Thymus (tissue), 14 donors: Measurements from ENCODE around the gene PTGFR. TPM values are rescaled to one million over a fixed set of nuclear protein-coding genes. Genes with fewer than 3 reads are reported as not detected.

Experiments
- DNase-seq, 9 donors: peaks; one replicate each; pipeline ENCODE4 v3.0.0-alpha.2; 2013; ENCODE audit warnings: low spot score in 9 of 9, low read depth in 6 of 9, missing footprints in 1 of 9
- H3K27ac ChIP-seq, 2 donors: one replicate each; pipeline ENCODE4 v1.5.1; 2013; ENCODE audit warnings: control low read depth in 1 of 2, low read depth in 1 of 2, low read length in 1 of 2, mild to moderate bottlenecking in 1 of 2, moderate library complexity in 1 of 2
- H3K27me3 ChIP-seq, 2 donors: one replicate each; pipeline ENCODE4 v1.5.1; 2013; ENCODE audit warnings: low read length in 1 of 2; ENCODE audit not compliant: control insufficient read depth in 2 of 2, insufficient read depth in 1 of 2
- H3K36me3 ChIP-seq, 2 donors: one replicate each; pipeline ENCODE4 v1.5.1; 2013; ENCODE audit warnings: low read length in 1 of 2, mild to moderate bottlenecking in 1 of 2, moderate library complexity in 1 of 2; ENCODE audit not compliant: control insufficient read depth in 2 of 2, insufficient read depth in 2 of 2
- H3K4me1 ChIP-seq, 2 donors: one replicate each; pipeline ENCODE4 v1.5.1; 2013; ENCODE audit warnings: low read length in 2 of 2; ENCODE audit not compliant: control insufficient read depth in 2 of 2, insufficient read depth in 2 of 2
- H3K4me3 ChIP-seq, 2 donors: one replicate each; pipeline ENCODE4 v1.5.1; 2013; ENCODE audit warnings: low read length in 2 of 2, control low read depth in 1 of 2, mild to moderate bottlenecking in 1 of 2
- H3K9me3 ChIP-seq, 2 donors: one replicate each; pipeline ENCODE4 v1.5.1; 2013; ENCODE audit warnings: low read length in 1 of 2, mild to moderate bottlenecking in 1 of 2; ENCODE audit not compliant: control insufficient read depth in 2 of 2, insufficient read depth in 1 of 2
- WGBS: extraction: QIAGEN DNeasy Blood & Tissue Kit; methylation state at CpG from one replicate; pipeline ENCODE4 v1.1.7; 2013; 5-methylcytosine and 5-hydroxymethylcytosine counted together
- long read RNA-seq, 10 donors: transcript quantifications; one replicate each; lab custom pipeline, GENCODE V29; 2026
- polyA plus RNA-seq: library from polyadenylated mRNA; stranded (reverse); fragments of 200-250 nt; gene quantifications from one replicate; pipeline ENCODE4 v1.2.3, GENCODE V29; 2013
- total RNA-seq: library from RNA; stranded (reverse); fragments of 120-200 nt; gene quantifications from one replicate; pipeline ENCODE4 v1.2.4, GENCODE V29; 2013
- donor health status: healthy.

The PTGFR gene, protein sequence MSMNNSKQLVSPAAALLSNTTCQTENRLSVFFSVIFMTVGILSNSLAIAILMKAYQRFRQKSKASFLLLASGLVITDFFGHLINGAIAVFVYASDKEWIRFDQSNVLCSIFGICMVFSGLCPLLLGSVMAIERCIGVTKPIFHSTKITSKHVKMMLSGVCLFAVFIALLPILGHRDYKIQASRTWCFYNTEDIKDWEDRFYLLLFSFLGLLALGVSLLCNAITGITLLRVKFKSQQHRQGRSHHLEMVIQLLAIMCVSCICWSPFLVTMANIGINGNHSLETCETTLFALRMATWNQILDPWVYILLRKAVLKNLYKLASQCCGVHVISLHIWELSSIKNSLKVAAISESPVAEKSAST
- total RNA-seq: 0.14 TPM
- 0.11 TPM for polyA plus RNA-seq
- long read RNA-seq, donor 1: 0 reads
- long read RNA-seq, donor 2: 0 reads
- long read RNA-seq, donor 3: 0 reads
- long read RNA-seq, donor 4: 0 reads
- long read RNA-seq, donor 5: 0 reads
- long read RNA-seq, donor 6: 0 reads
- long read RNA-seq, donor 7: 0 reads
- long read RNA-seq, donor 8: 0 reads
- long read RNA-seq, donor 9: 0 reads
- long read RNA-seq, donor 10: 0 reads

DNA sequence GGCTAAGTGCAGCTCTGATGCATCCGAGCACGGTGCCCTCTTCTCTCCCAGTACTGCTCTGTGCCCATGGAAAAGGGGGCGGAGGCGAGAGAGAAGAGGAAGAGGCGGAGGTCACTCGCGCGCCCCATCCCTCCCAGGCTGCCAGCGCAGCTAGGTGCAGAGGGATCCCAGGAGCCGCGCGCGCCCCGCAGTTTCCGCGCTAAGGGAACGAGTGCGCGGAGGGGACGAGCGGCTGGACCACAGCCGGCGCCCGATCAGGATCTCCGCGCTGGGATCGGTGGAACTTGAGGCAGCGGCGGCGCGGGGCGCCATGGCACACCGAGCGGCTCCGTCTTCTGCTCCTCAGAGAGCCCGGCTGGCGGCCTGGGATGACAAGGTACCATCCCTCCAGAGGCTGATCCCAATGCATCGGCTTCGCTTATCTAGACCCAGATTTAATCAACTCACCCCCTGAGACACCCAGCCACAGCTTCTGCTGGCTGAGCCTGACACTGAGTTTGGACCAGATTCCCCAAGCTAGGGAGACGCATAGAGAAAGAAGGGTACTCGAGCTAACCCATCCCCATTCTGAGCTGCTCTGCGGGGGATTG lies at the start of gene PTGFR:
Gene PTGFR (plus strand): TSS at position 114 of the 590 bp plus-strand sequence. CDS start 1,770 bp downstream, outside the sequence.
- Histone ChIP-seq H3K36me3 (no peaks in the 10 kb centered on the region), H3K4me3 (no peak within 1 kb of the TSS), H3K27me3 (peaks cover 12 to 25% of the 10 kb centered on the region in 2 donors), H3K9me3 (no peaks in the 10 kb centered on the region), H3K27ac (no peak within 1 kb of the TSS), H3K4me1 (no peaks in the 10 kb centered on the region)
- DNase-seq: no peak
- WGBS: 6% methylated on average over 42 of the region's 42 CpGs

DNA sequence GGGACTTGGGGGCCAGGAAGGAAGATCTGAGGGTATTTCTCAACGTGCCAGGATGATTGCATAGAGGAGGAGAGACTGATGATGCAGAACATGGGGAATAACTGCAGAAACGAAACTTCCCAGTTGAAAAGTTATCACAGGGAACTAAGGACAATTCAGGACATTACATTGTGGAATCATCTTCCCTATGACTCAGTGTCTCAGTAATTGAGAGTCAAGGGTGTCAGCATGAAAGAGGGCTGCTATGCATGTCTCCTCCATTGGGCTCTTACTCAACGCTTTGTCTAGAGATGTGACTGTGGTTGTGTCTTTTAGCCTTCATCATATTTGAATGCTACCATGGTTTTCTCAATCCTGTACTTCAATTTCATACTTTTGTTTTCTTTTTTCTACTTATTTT lies 48.9 kb upstream of the PTGFR start:
- H3K36me3 ChIP-seq: no peaks in the 10 kb centered on the region
- no peaks in the 10 kb centered on the region for H3K4me1 ChIP-seq
- no peaks in the 10 kb centered on the region for H3K9me3 ChIP-seq
- H3K4me3 ChIP-seq: no peak overlapping the region
- no peaks in the 10 kb centered on the region for H3K27me3 ChIP-seq
- WGBS: 68% methylated on average over 3 of the region's 3 CpGs
- no peak overlapping the region for H3K27ac ChIP-seq
- DNase-seq: no peak

DNA sequence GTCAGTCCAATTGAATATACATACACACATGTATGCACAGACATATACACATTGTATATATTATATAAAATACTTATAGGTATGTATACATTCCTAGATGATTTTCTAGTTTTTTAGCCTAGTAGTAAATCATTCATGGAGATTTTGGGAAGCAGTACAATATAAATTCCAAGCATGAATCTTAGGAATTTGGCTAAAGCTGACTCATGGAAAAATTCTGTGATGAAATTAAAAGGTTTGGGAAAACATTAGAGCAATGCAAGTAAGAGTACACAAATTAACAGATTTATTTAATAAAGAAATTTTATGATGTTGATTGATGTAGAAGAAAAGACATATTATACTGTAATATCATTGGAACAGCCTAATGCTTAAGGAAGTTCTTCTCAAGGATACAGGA lies 43.7 kb upstream of the PTGFR start:
- Histone ChIP-seq H3K27ac (no peak overlapping the region), H3K27me3 (no peaks in the 10 kb centered on the region), H3K4me3 (no peak overlapping the region), H3K4me1 (no peaks in the 10 kb centered on the region), H3K9me3 (no peaks in the 10 kb centered on the region), H3K36me3 (no peaks in the 10 kb centered on the region)
- DNase-seq: no peak

DNA sequence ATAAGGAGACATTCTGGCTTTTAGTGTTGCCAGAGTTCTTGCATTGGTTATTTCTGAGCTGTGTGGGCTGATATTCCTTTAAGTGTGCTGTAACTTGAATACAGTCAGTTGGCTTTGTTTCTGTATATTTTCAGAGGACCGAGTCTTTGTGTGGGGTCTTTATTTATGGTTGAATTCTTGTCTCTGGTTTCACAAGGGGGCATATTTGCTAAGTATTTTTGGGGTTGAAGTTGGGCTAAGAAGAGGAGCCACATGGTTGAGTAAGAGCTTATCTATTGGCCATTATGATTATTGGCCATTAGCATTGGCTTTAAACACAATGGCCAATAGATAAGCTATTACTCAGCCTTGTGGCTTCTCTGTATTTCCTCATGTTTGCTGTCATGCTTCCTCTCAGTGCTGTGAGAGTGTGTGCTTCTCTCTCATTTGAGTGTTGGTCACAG lies 26.3 kb upstream of the PTGFR start:
- 91% methylated on average over 1 of the region's 1 CpG for WGBS
- Histone ChIP-seq H3K27me3 (no peaks in the 10 kb centered on the region), H3K9me3 (no peaks in the 10 kb centered on the region), H3K4me3 (no peak overlapping the region), H3K27ac (no peak overlapping the region), H3K4me1 (no peaks in the 10 kb centered on the region), H3K36me3 (no peaks in the 10 kb centered on the region)
- DNase-seq: no peak

DNA sequence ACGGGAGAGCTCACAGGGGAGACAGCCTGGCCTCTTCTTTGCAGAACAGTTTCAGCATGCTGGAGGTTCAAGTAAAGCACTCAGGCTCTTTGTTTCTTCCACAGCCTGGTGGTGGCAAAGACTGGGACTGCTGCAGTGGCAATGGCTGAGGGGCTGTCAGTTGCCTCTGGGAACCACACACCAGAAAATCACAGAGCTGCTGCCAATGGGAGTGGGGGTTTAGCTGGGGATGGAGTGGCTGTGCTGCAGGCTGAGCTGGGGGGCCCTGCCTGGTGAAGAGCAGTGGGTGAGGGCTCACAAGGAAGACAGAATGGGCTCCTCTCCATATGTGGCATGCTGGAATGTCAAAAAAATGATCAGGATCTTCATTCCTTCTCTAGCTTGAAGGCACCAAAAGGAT lies 25.6 kb upstream of the PTGFR start:
- H3K27me3 ChIP-seq: no peaks in the 10 kb centered on the region
- H3K4me1 ChIP-seq: no peaks in the 10 kb centered on the region
- H3K9me3 ChIP-seq: no peaks in the 10 kb centered on the region
- H3K27ac ChIP-seq: no peak overlapping the region
- DNase-seq: no peak
- H3K36me3 ChIP-seq: no peaks in the 10 kb centered on the region
- 82% methylated on average over 1 of the region's 1 CpG for WGBS
- H3K4me3 ChIP-seq: no peak overlapping the region

DNA sequence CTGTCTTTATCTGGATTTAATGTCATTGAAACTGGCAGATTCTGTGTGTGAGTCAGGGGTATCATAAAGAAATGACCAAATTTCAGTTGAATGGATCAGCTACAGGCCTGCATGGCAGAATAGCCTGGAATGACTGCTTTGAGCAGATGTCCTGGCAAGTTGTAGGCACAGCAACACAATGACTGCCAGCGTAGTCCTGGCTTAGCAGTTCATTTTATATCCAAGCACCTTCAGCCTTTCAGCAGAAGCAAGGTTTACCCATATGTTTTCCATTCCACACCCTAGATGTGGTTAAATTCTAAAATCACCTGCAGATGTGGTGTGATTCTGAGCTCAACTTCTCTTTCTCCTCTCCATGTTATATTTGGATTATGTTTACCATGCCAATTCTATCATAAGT lies 22.3 kb upstream of the PTGFR start:
- no peak overlapping the region for H3K4me3 ChIP-seq
- H3K36me3 ChIP-seq: no peaks in the 10 kb centered on the region
- H3K27ac ChIP-seq: no peak overlapping the region
- WGBS: 91% methylated on average over 1 of the region's 1 CpG
- no peaks in the 10 kb centered on the region for H3K4me1 ChIP-seq
- no peak for DNase-seq
- no peaks in the 10 kb centered on the region for H3K9me3 ChIP-seq
- H3K27me3 ChIP-seq: no peaks in the 10 kb centered on the region

DNA sequence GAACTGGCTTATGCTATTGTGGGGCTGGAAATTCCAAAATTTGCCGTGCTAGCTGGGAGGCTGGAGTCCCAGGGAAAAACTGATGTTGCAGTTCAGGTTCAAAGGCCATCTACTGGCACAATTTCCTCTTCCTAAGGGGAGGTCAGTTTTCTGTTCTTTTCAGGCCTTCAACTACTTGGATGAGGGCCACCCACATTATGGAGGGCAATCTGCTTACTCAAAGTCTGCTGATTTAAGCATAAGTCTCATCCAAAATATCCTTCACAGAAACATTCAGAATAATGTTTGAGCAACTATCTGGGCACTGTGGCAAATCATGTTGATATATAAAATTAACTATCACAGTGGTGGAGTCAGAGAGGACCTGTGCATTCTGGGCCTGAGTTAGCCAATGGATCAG lies 21.2 kb upstream of the PTGFR start:
- H3K9me3 ChIP-seq: no peaks in the 10 kb centered on the region
- H3K27me3 ChIP-seq: no peaks in the 10 kb centered on the region
- H3K36me3 ChIP-seq: no peaks in the 10 kb centered on the region
- H3K4me1 ChIP-seq: no peaks in the 10 kb centered on the region
- no peak overlapping the region for H3K27ac ChIP-seq
- no peak overlapping the region for H3K4me3 ChIP-seq
- DNase-seq: no peak
- 98% methylated on average over 1 of the region's 1 CpG for WGBS

DNA sequence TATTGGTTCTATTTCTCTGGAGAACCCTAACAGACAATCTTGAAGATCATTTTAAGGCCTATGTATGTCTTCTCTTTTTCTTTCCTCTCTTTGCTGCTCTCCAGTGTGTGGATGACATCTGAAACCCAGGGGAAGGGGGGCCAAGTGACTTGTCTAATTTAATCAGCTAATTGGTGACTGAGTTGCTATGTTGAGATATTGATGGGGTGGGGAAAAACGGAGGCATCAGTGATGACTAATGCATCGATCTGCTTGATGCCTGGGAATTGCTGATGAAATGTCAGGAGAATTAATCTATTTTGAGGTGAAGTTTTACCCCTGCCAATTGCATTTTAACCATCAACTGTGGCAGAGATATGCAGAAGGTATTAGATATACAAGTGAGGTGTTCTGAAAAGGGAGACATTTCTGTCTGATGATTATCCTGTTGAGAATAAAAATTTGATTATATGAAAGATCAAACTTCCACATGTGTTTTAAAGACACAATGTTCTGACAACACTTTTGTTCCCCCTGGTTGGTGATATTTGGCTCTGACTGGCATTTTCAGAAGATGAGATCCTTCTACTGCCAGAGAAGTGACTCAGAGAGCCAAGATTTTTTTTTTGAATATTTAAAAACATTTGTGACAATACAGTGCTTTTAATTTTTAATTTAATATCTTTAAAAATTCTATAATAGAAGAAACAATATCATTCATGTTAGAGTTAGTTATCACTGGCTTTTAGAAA lies 18.7 kb upstream of the PTGFR start:
- H3K4me3 ChIP-seq: no peak overlapping the region
- no peaks in the 10 kb centered on the region for H3K4me1 ChIP-seq
- H3K27ac ChIP-seq: no peak overlapping the region
- H3K9me3 ChIP-seq: no peaks in the 10 kb centered on the region
- no peak for DNase-seq
- H3K36me3 ChIP-seq: no peaks in the 10 kb centered on the region
- no peaks in the 10 kb centered on the region for H3K27me3 ChIP-seq
- WGBS: 94% methylated on average over 2 of the region's 2 CpGs
